GM13977 (cell line): ENCODE data around the gene ZFP90.

ENCODE experiments used
- DNase-seq: peaks from one replicate; pipeline ENCODE4 v3.0.0; 2012; ENCODE audit warnings: low spot score
- in situ Hi-C: fragments of 300-500 bp; cut with MboI; formaldehyde crosslinking; loops from one replicate; pipeline ENCODE4 v1.12.0; 2022; ENCODE audit warnings: low sequenced_read_pairs, low pct_unique_long_range_greater_than_20kb, mixed read lengths, inconsistent platforms; ENCODE audit not compliant: unreplicated experiment
- TF ChIP-seq, protein P1 (sequence below): IDR thresholded peaks from 2 replicates; pipeline ENCODE4 v1.5.1; 2012; ENCODE audit warnings: mild to moderate bottlenecking, control low read depth; ENCODE audit not compliant: insufficient read depth; ENCODE audit errors: extremely low read depth, missing control alignments

The ZFP90 gene

DNA sequence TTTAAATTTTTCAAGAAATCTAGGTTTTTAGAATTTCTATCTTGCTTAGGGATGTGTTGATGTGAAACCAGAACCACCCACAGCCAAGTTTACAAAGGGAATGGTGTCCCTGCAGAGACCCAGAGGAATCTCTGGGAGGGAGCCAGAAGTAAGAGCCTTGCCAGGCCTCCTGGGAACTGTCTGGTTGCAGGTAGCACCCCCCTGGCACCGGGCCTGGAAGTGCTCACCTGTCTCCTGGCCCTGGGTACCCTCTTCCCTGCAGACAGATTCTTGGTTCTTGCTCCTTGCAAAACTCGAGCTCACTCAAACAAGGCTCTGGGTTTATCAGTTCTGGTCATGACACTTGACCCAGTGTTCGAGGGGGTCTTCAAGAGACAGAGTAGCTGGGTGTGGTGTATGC, 24.6 kb upstream of the ZFP90 start:
- in situ Hi-C loops, result no loop called here
- TF ChIP-seq, protein P1, sequence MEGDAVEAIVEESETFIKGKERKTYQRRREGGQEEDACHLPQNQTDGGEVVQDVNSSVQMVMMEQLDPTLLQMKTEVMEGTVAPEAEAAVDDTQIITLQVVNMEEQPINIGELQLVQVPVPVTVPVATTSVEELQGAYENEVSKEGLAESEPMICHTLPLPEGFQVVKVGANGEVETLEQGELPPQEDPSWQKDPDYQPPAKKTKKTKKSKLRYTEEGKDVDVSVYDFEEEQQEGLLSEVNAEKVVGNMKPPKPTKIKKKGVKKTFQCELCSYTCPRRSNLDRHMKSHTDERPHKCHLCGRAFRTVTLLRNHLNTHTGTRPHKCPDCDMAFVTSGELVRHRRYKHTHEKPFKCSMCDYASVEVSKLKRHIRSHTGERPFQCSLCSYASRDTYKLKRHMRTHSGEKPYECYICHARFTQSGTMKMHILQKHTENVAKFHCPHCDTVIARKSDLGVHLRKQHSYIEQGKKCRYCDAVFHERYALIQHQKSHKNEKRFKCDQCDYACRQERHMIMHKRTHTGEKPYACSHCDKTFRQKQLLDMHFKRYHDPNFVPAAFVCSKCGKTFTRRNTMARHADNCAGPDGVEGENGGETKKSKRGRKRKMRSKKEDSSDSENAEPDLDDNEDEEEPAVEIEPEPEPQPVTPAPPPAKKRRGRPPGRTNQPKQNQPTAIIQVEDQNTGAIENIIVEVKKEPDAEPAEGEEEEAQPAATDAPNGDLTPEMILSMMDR, result no peak
- no peak for DNase-seq

DNA sequence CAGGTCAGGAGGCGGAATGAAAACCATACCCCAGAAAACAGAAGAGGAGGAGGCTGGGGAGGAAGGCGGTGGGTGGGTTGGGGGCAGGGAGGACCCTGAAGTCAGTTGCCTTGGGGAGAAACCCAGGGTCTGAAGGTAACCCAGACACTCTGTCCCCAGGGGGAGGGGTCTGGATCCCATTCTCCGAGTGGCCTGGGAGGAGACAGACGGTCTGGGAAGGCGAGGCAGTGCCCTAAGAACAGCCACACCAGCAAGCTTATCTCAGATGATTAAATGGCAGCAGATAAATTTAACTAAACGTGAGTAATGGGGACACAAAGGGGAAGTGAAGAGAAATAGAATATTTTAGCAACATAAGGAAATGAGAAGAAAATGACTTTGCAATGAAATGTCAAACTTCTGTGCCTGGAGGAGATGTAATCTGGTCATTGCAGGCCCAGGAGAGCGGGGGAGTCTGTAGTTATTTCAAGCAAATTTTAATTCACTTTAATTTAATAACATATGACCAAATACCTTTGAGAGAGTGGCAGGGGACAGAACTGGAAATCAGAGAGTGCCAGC, 21.4 kb upstream of the ZFP90 start:
- no peak for DNase-seq
- in situ Hi-C loops, result loop anchor here (5.0 kb wide), 1 partner anchor 70 kb away; the partner anchor contains the start of gene SMPD3
- TF ChIP-seq, protein P1, result no peak

DNA sequence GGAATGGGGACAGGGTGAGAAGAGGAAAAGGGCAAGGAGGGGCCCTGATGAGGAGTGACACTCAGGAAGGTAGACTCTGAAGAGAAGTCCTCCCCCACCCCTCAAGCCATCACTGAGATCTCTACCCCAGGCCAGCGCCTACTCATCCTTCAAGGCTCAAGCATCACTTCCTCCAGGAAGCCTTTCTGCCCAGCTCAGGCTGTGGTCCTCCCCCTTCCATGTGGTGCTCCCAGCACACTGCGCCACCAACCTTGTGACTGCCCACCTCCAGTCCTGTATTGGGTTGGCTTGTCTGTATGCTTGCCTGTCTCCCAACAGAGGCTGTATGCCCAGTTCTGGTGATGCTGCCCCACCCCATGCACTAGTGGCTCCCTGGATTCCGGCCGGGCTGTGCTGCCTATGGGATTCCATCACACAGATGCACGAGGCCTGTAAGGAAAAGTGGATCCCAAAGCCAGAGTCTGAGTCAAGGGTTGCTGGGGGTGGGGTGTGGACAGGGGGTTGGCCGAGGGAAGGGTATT, 19.8 kb upstream of the ZFP90 start:
- TF ChIP-seq, protein P1, result no peak
- no peak for DNase-seq
- in situ Hi-C loops, result loop anchor here (5.0 kb wide), 1 partner anchor 72 kb away; the partner anchor contains the start of gene SMPD3

DNA sequence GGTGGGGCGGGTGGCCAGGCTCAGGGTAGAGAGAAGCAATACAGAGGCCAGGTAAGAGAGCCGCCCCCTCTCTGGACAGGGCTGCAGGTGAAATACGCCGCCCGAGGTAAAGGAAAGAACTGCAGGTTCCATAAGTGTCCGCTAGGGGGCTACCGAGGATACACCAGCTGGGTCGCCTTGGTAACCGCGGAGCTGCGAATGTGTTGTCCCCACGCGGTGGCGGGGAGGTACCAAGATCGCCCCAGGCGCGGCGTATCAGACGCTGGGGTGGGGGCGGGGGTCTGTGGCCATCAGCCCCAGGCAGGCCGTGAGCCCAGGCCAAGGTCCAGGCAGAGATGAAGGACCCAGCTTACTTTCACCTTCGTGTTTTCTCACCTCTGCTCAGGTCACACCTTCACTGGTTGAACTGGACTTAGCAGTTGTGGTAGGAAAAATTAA, 18.4 kb upstream of the ZFP90 start:
- TF ChIP-seq, protein P1, result peak; percentile 97
- in situ Hi-C loops, result no loop called here

DNA sequence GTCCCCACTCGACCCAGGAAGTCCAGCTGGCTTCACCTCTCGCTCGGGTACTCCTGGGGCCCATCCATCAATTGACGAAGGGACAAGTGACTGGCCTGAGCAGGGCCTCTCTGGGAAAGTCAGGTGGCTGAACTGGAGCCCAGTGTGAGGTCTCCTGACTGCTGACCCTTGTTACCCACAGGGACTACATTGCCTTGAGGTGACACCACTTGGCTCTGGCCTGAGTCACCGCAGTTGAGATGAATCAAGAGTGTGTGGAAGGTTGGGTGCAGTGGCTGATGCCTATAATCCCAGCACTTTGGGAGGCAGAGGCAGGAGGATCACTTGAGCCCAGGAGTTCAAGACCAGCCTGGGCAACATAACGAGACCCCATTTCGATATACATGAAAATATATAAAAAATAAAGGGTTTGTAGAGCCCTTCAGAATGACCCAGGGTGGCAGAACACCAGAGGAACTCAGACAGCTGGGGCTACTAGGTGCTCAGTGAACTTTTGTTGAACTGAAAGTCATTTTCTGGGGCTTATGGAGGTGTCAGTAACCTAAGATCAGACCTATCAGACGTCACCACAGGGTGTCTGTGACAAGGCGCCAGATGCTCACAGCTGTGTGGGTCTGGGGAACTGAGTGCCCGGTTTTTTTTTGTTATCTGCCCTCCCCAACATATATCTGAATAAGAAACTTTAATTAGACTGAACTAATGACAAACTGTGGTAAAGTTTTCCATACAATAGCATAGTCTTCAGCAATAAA, 14.8 kb upstream of the ZFP90 start:
- DNase-seq, result no peak
- TF ChIP-seq, protein P1, result no peak
- in situ Hi-C loops, result no loop called here

More for the DNA sequence above, 18.4 kb upstream of the ZFP90 start:
- peak; percentile 96 for DNase-seq

DNA sequence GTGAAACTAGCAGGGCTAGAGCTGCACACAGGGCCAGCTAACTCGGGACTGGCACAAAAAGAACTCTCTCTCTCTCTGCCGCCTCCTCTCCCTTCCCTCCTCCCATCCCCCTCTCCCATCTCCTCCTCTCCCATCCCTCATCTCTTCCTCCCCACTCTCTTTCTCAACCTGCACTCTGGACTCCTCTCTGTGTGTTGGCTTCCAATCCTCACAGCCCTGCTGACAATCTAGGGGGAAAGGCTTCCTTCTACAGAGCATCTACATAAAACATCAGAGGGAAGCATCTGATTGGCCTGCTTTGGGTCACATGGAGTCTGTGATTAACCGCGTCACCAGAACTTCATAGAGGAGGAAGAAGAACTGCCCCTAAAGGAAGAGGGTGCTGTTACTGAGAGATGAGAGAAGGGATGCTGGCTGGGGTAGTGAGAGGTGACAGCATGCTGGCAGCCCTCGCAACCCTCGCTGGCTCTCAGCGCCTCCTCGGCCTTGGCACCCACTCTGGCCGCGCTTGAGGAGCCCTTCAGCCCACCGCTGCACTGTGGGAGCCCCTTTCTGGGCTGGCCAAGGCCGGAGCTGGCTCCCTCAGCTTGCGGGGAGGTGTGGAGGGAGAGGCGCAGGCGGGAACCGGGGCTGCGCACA, 12.8 kb upstream of the ZFP90 start:
- TF ChIP-seq, protein P1, result no peak
- in situ Hi-C loops, result loop anchor here (25.0 kb wide), 1 partner anchor 611 kb away; the partner anchor contains the start of genes CHTF8 and UTP4
- no peak for DNase-seq
